Subcutaneous abdominal adipose tissue (tissue), 5 donors: ENCODE data around the gene DPYD.

Source experiments
- H3K27ac ChIP-seq: one replicate; pipeline ENCODE4 v1.7.0; 2013; ENCODE audit warnings: low read depth, mild to moderate bottlenecking, inconsistent platforms, low read length, moderate library complexity
- H3K27me3 ChIP-seq, 5 donors: one replicate each; pipeline ENCODE4 v1.7.0; 2013; ENCODE audit warnings: low read length in 5 of 5, inconsistent platforms in 1 of 5; ENCODE audit not compliant: control insufficient read depth in 5 of 5, insufficient read depth in 4 of 5
- H3K36me3 ChIP-seq, 5 donors: one replicate each; pipeline ENCODE4 v1.7.0; 2013; ENCODE audit warnings: low read length in 5 of 5; ENCODE audit not compliant: control insufficient read depth in 5 of 5, insufficient read depth in 5 of 5
- H3K4me1 ChIP-seq, 5 donors: one replicate each; pipeline ENCODE4 v1.7.0; 2013; ENCODE audit warnings: low read length in 5 of 5, mild to moderate bottlenecking in 3 of 5, moderate library complexity in 1 of 5; ENCODE audit not compliant: control insufficient read depth in 5 of 5, insufficient read depth in 5 of 5
- H3K4me3 ChIP-seq, 5 donors: one replicate each; pipeline ENCODE4 v1.7.0; 2013; ENCODE audit warnings: low read length in 5 of 5, low read depth in 1 of 5
- H3K9ac ChIP-seq, 5 donors: one replicate each; pipeline ENCODE4 v1.7.0; 2013; ENCODE audit warnings: low read length in 5 of 5, mild to moderate bottlenecking in 4 of 5, moderate library complexity in 3 of 5
- H3K9me3 ChIP-seq, 5 donors: one replicate each; pipeline ENCODE4 v1.7.0; 2013; ENCODE audit warnings: low read length in 5 of 5; ENCODE audit not compliant: control insufficient read depth in 5 of 5
- donor health status: healthy.
- donor health status: healthy.
- donor health status: healthy.
- donor health status: healthy.
- donor health status: healthy.

The DPYD gene

DNA sequence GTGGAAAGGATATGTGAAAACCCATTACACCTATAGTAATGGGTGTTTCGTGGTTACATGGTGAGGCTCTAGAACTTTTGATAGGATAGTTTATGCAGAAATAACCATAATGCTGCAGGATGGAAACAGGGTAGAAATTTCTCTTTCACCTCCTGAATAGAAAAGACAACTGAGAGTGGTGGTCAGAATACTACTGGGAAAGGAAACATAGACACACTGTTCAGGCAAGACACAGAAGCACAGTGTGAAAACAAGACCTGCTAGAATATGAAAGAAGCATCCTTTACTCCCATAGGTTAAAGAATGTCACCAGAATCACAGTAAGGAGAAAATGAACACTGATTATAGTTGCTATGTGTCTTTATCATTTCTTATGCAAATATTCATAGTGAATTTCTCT is 496.6 kb downstream of the DPYD start:
- no peaks in the 10 kb centered on the region for H3K27me3 ChIP-seq
- H3K9me3 ChIP-seq = no peaks in the 10 kb centered on the region
- no peaks in the 10 kb centered on the region for H3K4me1 ChIP-seq
- H3K27ac ChIP-seq = no peak overlapping the region
- no peak overlapping the region for H3K4me3 ChIP-seq
- no peaks in the 10 kb centered on the region for H3K36me3 ChIP-seq
- H3K9ac ChIP-seq = no peak overlapping the region

DNA sequence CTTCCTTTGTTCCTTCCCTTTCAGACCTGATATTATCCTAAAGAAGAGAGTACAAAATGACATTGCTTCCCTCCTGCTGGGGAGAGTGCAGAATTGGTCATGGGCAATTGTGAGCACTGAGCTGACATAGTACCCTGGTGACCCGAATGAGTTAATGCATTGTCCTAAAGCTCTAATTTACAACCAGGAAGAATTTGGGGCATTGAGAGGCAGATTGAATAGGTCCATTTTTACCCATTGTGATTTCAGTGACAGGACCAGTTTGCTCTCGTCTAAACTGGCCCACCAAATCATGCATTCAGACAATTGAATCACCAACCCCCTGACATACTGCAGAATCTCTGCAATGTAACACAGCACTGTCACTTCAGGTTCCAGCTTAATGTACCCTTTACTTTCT is 497.4 kb downstream of the DPYD start:
- Histone ChIP-seq H3K9ac (no peak overlapping the region), H3K27ac (no peak overlapping the region), H3K4me3 (no peak overlapping the region), H3K27me3 (no peaks in the 10 kb centered on the region), H3K36me3 (no peaks in the 10 kb centered on the region), H3K4me1 (no peaks in the 10 kb centered on the region), H3K9me3 (no peaks in the 10 kb centered on the region)

DNA sequence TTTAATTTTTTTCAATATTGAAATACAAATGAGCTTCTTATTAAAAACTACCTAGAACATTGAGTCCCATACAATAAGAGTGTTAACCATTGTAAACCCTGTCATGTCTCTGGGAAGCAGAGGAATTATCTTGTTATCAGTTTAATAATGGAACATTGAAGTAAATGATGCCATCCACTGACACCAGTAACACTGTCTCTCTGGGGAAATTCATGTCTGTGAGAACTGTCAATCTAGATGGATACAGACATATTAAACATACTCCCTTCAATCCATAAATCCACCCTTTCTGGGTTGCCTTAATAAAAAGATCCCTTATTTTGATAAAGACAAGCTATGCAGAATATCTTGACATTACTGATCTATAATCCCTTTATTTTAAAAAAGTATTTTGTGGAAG is 503.2 kb downstream of the DPYD start:
- Histone ChIP-seq H3K27ac (no peak overlapping the region), H3K4me3 (no peak overlapping the region), H3K9ac (no peak overlapping the region), H3K4me1 (peaks cover 0 to 5% (median 0%) of the 10 kb centered on the region in 5 donors), H3K27me3 (no peaks in the 10 kb centered on the region), H3K36me3 (no peaks in the 10 kb centered on the region), H3K9me3 (no peaks in the 10 kb centered on the region)

DNA sequence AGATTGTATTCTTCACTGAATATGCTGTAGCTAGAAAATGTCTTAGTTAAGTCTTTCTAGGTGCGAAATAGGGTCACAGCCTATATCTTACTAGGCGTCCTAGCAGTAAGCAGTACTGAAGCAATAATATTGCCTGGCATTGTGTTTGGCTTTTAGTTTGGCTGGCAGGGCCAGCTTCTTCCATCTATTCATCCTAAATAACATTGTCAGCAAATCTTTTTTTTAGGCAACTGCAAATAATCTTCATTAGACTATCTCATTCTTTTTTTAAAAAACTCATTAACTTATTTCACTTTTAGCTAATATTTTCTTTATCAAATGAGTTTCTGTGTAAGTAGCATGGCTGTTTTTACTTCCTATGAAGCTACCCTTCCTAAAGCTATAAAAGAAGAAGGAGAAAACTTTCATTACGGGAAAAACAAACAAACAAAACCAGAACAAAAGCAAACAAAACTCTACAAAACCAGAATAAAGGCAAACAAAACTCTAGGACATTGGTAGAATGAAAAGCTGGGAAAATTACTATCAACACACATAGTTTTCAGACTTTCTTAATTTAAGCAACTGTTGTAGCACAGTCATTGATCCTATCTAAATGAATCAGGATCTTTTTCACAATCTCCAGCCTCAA is 506.0 kb downstream of the DPYD start:
- Histone ChIP-seq H3K4me3 (no peak overlapping the region), H3K9ac (no peak overlapping the region), H3K27me3 (no peaks in the 10 kb centered on the region), H3K27ac (no peak overlapping the region), H3K9me3 (no peaks in the 10 kb centered on the region), H3K4me1 (peaks cover 0 to 11% (median 0%) of the 10 kb centered on the region in 5 donors), H3K36me3 (no peaks in the 10 kb centered on the region)

DNA sequence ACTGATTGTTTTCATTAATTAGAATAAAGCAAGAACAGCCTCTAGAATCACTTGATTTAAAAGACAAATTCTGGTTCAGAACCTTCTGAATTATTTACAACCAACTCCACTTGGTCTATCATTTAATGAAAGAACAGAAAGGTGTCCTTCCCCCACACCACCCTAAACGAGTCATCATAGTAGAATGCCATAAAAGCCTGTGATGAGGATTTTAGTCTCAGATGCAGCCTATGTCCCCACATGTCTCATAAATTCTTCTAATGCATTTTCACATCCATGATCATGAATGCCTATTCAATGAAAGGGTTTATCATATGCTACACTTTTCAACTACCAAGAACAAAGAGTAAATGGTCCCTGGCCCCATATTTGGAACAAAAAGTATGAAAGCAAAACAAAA is 508.1 kb downstream of the DPYD start:
- Histone ChIP-seq H3K36me3 (no peaks in the 10 kb centered on the region), H3K27ac (no peak overlapping the region), H3K9me3 (no peaks in the 10 kb centered on the region), H3K4me1 (peaks cover 0 to 11% (median 0%) of the 10 kb centered on the region in 5 donors), H3K4me3 (no peak overlapping the region), H3K27me3 (no peaks in the 10 kb centered on the region), H3K9ac (no peak overlapping the region)

DNA sequence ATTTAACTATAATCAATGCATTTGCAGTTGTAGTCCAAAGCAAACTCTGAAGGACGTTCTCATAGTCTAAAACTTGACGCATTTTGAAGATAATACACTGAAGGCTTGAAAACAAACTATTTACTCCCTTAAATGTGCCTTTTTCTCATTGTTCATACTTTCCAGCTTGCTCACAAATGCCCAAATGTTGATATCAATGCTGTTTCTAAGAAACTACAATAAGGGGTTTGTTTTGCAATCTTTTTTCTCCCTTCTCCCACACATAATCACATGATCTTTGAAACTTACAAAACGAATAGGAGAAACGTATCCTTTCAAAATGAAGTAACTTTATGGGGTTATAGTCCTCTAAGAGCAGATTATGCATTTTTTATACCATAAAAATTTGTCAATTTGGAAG is 508.7 kb downstream of the DPYD start:
- peak overlapping the region in 1 of 5 donors; percentile 25 for H3K9ac ChIP-seq
- H3K27ac ChIP-seq = no peak overlapping the region
- peaks cover 0 to 11% (median 0%) of the 10 kb centered on the region in 5 donors for H3K4me1 ChIP-seq
- peak overlapping the region in 2 of 5 donors; percentile 40 to 48 for H3K4me3 ChIP-seq
- H3K27me3 ChIP-seq = no peaks in the 10 kb centered on the region
- no peaks in the 10 kb centered on the region for H3K36me3 ChIP-seq
- no peaks in the 10 kb centered on the region for H3K9me3 ChIP-seq

DNA sequence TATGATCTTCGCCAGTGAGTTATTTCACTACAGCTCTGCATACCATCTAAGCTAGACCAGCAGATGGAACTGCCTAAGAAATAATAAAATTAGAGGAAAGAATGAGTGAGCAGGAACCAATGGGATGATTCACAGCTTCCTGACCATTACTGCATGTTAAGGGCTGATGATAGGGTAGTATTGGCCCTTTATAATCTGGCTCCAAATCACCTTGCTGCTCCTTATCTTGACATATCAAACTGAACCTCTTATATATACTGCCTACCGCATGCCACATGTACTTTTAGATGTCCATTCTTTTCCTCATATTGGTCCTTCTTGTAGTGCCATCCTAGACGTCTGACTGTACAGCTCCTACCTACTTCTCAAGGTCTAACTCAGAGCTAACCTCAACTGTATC is 524.4 kb downstream of the DPYD start:
- Histone ChIP-seq H3K27me3 (no peaks in the 10 kb centered on the region), H3K4me1 (no peaks in the 10 kb centered on the region), H3K4me3 (no peak overlapping the region), H3K36me3 (no peaks in the 10 kb centered on the region), H3K9ac (no peak overlapping the region), H3K9me3 (no peaks in the 10 kb centered on the region), H3K27ac (no peak overlapping the region)

DNA sequence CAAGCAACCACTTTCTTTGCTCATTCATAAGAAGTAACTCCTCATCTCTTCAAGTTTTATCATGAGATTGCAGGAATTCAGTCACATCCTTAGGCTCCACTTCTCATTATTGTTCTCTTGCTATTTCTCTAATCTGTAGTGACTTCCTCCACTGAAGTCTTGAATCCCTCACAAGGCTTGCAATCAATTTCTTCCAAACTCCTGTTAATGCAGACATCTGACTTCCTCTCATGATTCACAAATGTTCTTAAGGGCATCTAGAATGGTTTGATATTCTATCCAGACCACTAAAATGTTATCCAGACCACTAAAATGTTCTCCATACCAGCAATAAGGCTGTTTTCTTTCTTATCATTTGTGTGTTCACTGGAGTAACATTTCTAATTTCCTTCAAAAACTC is 528.1 kb downstream of the DPYD start:
- no peak overlapping the region for H3K4me3 ChIP-seq
- no peaks in the 10 kb centered on the region for H3K27me3 ChIP-seq
- H3K9me3 ChIP-seq = no peaks in the 10 kb centered on the region
- no peak overlapping the region for H3K27ac ChIP-seq
- H3K4me1 ChIP-seq = no peaks in the 10 kb centered on the region
- no peaks in the 10 kb centered on the region for H3K36me3 ChIP-seq
- no peak overlapping the region for H3K9ac ChIP-seq

DNA sequence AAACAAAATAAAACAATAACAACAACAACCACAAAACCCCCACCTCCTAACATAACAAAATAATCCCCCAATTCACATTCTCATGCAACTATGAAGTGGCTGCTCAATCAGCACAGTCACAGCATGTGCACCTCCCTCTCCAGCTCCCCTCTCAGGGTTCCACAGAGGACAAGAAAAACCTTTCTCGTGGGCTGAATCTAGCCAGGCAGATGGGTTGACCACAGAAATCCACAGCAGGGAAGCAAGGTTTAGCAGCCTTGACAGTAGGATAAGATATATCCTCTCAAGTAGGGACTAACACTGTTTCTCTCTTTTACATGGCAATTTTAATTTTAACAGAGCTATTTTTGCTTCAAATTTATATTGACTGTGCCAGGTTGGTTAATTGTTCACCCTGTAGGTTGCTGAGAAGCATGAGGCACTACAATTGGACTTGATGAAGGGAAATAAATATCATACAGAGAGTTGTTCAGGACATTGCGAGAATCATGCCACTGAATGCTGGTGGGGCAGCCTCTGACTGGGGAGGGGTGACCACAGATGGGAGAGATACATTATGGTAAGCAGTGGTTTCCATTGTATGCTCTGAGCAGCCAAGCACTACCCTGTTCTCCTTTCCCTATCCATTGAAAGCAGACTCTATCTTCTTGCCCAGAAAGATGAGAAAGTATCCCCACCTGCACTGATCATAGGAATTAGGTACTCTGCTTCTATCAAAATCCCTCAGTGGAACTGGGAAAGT is 535.1 kb downstream of the DPYD start:
- Histone ChIP-seq H3K4me3 (no peak overlapping the region), H3K9me3 (no peaks in the 10 kb centered on the region), H3K9ac (no peak overlapping the region), H3K4me1 (peaks cover 0 to 4% (median 0%) of the 10 kb centered on the region in 5 donors), H3K27ac (no peak overlapping the region), H3K36me3 (no peaks in the 10 kb centered on the region), H3K27me3 (no peaks in the 10 kb centered on the region)

DNA sequence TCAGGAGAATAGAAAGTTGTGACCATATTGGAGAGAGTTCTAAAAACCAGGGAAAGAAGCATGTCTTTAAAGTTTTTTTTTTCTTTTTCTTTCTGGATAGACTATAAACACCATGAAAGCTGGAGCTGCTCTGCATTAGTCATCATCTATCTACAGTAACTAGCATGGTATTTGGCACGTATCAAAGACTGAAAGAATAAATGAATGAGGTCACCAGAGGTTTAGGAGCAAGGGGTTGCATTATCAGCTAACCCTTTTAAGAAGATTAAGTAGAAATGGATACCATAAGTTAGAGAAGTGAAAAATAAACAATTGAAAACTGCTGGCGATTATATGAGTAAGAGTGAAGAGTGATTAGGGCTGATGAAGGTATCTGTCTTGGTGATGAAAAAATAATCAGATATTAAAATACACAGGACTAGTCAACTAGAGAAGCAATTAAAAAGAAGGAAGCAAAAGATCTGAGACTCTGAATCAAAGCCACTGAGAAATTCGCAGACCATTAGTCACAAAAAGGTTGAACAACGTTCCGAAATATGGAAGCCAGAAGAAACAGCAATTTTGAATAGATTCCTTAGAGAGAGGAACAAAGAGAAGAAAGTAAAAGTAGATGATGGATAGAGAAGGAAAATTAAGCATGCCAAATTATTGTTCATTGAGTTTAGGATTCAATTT is 536.4 kb downstream of the DPYD start:
- Histone ChIP-seq H3K27ac (no peak overlapping the region), H3K36me3 (no peaks in the 10 kb centered on the region), H3K9ac (no peak overlapping the region), H3K9me3 (no peaks in the 10 kb centered on the region), H3K4me3 (no peak overlapping the region), H3K4me1 (peaks cover 0 to 9% (median 0%) of the 10 kb centered on the region in 5 donors), H3K27me3 (no peaks in the 10 kb centered on the region)
